Ishikawa (cell line): Measurements from ENCODE around the gene ABLIM2.

Experiments used
- CEBPB ChIP-seq: IDR thresholded peaks from 2 replicates; pipeline ENCODE4 v1.6.1; 2012
- CREB1 ChIP-seq: IDR thresholded peaks from 2 replicates; pipeline ENCODE4 v1.6.1; 2012; ENCODE audit warnings: low read depth
- EGR1 ChIP-seq: IDR thresholded peaks from 2 replicates; pipeline ENCODE4 v1.6.1; 2012
- EP300 ChIP-seq: IDR thresholded peaks from 2 replicates; pipeline ENCODE4 v1.6.1; 2012; ENCODE audit warnings: borderline replicate concordance
- FOXM1 ChIP-seq: IDR thresholded peaks from 2 replicates; pipeline ENCODE4 v1.6.1; 2012; ENCODE audit warnings: low read depth, borderline replicate concordance
- MAX ChIP-seq: IDR thresholded peaks from 2 replicates; pipeline ENCODE4 v1.6.1; 2012
- NFIC ChIP-seq: IDR thresholded peaks from 2 replicates; pipeline ENCODE4 v1.6.1; 2012
- RAD21 ChIP-seq: IDR thresholded peaks from 2 replicates; pipeline ENCODE4 v1.6.1; 2012; ENCODE audit warnings: low read depth
- REST ChIP-seq: IDR thresholded peaks from 2 replicates; pipeline ENCODE4 v1.6.1; 2012; ENCODE audit warnings: low read depth, mild to moderate bottlenecking
- TAF1 ChIP-seq: IDR thresholded peaks from 2 replicates; pipeline ENCODE4 v1.6.1; 2012; ENCODE audit warnings: low read depth, mild to moderate bottlenecking
- TCF12 ChIP-seq: IDR thresholded peaks from 2 replicates; pipeline ENCODE4 v1.6.1; 2012; ENCODE audit warnings: low read depth
- TEAD4 ChIP-seq: IDR thresholded peaks from 2 replicates; pipeline ENCODE4 v1.6.1; 2012
- USF1 ChIP-seq: IDR thresholded peaks from 2 replicates; pipeline ENCODE4 v1.6.1; 2012
- YY1 ChIP-seq: IDR thresholded peaks from 2 replicates; pipeline ENCODE4 v1.6.1; 2012; ENCODE audit warnings: low read depth
- ZBTB7A ChIP-seq: IDR thresholded peaks from 2 replicates; pipeline ENCODE4 v1.6.1; 2012; ENCODE audit warnings: low read depth

The ABLIM2 gene

GRCh38 chr4:8082517-8083055, 76.0 kb downstream of the ABLIM2 start:
- TF ChIP-seq CEBPB (no peak), TAF1 (no peak), NFIC (no peak), REST (no peak), RAD21 (no peak), TEAD4 (no peak), TCF12 (no peak), FOXM1 (no peak), EP300 (no peak), USF1 (no peak), EGR1 (no peak), CREB1 (no peak), ZBTB7A (no peak), YY1 (no peak), MAX (no peak)

GRCh38 chr4:8081621-8082516, 76.7 kb downstream of the ABLIM2 start:
- no peak for TF ChIP-seq TCF12
- no peak for TF ChIP-seq TEAD4
- no peak for TF ChIP-seq TAF1
- TF ChIP-seq RAD21 = no peak
- TF ChIP-seq CEBPB = no peak
- TF ChIP-seq ZBTB7A = no peak
- TF ChIP-seq REST = no peak
- no peak for TF ChIP-seq EGR1
- no peak for TF ChIP-seq CREB1
- TF ChIP-seq FOXM1 = no peak
- no peak for TF ChIP-seq EP300

- TF ChIP-seq NFIC (no peak), RAD21 (no peak), TCF12 (no peak), YY1 (no peak), ZBTB7A (no peak), CREB1 (no peak), EP300 (no peak), FOXM1 (no peak), REST (no peak), TAF1 (no peak), USF1 (no peak), TEAD4 (no peak), MAX (no peak), CEBPB (no peak)
Measured at GRCh38 chr4:8081171-8081570, 77.4 kb downstream of the ABLIM2 start.

- no peak for TF ChIP-seq TCF12
- no peak for TF ChIP-seq EGR1
- no peak for TF ChIP-seq MAX
- no peak for TF ChIP-seq RAD21
- no peak for TF ChIP-seq CEBPB
- TF ChIP-seq ZBTB7A = no peak
- TF ChIP-seq FOXM1 = no peak
- no peak for TF ChIP-seq YY1
Measured at GRCh38 chr4:8080754-8081065, 77.9 kb downstream of the ABLIM2 start.
